Stimulated activated CD8-positive, alpha-beta memory T cell treated with anti-CD3 and anti-CD28 coated beads, Interleukin-15, amount 100 ng/mL, for 1 hour (primary cell): ENCODE measurements around the gene LDAH.
"Not testable (repeated sequence)": the region's sequence is repeated elsewhere in the genome, so short reads cannot be mapped to it uniquely, and the experiment has no call there.

Experiments
- DNase-seq: peaks from one replicate; pipeline ENCODE4 v3.0.0-alpha.2; 2020; ENCODE audit warnings: low read depth

Gene LDAH

GRCh38 chr2:20723543-20723942 lies 99.4 kb downstream of the LDAH start:
- DNase-seq, result no peak

- DNase-seq, result no peak
These were observed 100.2 kb downstream of the LDAH start for GRCh38 chr2:20722592-20723240.

GRCh38 chr2:20717641-20718040 lies 105.3 kb downstream of the LDAH start:
- no peak for DNase-seq

GRCh38 chr2:20716164-20716563 lies 106.7 kb downstream of the LDAH start:
- not testable (repeated sequence) for DNase-seq

GRCh38 chr2:20714412-20714811 lies 108.5 kb downstream of the LDAH start:
- not testable (repeated sequence) for DNase-seq

GRCh38 chr2:20713585-20713984 lies 109.3 kb downstream of the LDAH start:
- not testable (repeated sequence) for DNase-seq

GRCh38 chr2:20711641-20712040 lies 111.3 kb downstream of the LDAH start:
- not testable (repeated sequence) for DNase-seq

GRCh38 chr2:20707601-20708000 lies 115.3 kb downstream of the LDAH start:
- no peak for DNase-seq

GRCh38 chr2:20706786-20707185 lies 116.1 kb downstream of the LDAH start:
- no peak for DNase-seq

GRCh38 chr2:20706217-20706616 lies 116.7 kb downstream of the LDAH start:
- DNase-seq, result no peak

- DNase-seq, result no peak
These were observed 118.0 kb downstream of the LDAH start for GRCh38 chr2:20704886-20705285.

- no peak for DNase-seq
These were observed 120.3 kb downstream of the LDAH start for GRCh38 chr2:20702563-20702962.

GRCh38 chr2:20698916-20699613 lies 123.8 kb downstream of the LDAH start:
- no peak for DNase-seq

- DNase-seq, result no peak
These were observed 125.5 kb downstream of the LDAH start for GRCh38 chr2:20697322-20697934.

- DNase-seq, result no peak
These were observed 126.5 kb downstream of the LDAH start for GRCh38 chr2:20696366-20696765.

- no peak for DNase-seq
These were observed 129.6 kb downstream of the LDAH start for GRCh38 chr2:20693317-20693716.

GRCh38 chr2:20692081-20692480 lies 130.8 kb downstream of the LDAH start:
- no peak for DNase-seq

GRCh38 chr2:20691076-20691734 lies 131.7 kb downstream of the LDAH start:
- DNase-seq, result no peak

- no peak for DNase-seq
These were observed 133.3 kb downstream of the LDAH start for GRCh38 chr2:20689428-20690264.

GRCh38 chr2:20687260-20687832 lies 135.6 kb downstream of the LDAH start:
- no peak for DNase-seq

GRCh38 chr2:20684581-20685063 lies 138.3 kb downstream of the LDAH start:
- DNase-seq, result no peak
